Gastroesophageal sphincter (tissue), 3 donors: ENCODE results near the gene NEU1.

Experiments
- EP300 ChIP-seq: sonication (generic); formaldehyde crosslinking; IDR thresholded peaks from one replicate; pipeline ENCODE4 v1.6.1; 2017; ENCODE audit warnings: antibody characterized with exemption, mild to moderate bottlenecking
- TF ChIP-seq, protein P1 (sequence below), 4 experiments: fragments of 200-600 bp in 2 of 4; fragments of 450-650 bp in 2 of 4; sonication (generic) in 1 of 4; IDR thresholded peaks; one replicate each; pipeline ENCODE4 v1.5.1; 2017 to 2019; ENCODE audit warnings: antibody characterized with exemption in 4 of 4, mild to moderate bottlenecking in 2 of 4, moderate library complexity in 2 of 4

DNA sequence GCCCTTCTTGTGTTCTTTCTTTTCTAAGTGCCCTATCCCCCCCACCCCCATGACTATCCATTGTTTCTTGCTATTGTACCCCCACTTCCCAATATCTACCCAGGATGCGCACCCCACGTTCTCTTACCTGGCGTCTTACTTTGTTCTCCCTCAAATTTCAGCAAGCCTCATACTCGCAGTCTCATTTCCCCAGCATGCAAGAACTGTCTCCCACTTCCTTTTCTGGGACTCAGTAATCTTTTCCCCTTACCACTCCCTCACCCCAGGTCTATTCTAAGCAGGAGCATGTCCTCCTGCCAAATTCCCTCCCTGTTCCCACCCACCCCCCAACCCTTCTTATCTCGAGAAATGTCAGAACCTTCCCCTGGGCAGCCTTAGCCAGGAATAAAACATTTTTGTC is 36.6 kb upstream of the NEU1 start:
- TF ChIP-seq, protein P1, sequence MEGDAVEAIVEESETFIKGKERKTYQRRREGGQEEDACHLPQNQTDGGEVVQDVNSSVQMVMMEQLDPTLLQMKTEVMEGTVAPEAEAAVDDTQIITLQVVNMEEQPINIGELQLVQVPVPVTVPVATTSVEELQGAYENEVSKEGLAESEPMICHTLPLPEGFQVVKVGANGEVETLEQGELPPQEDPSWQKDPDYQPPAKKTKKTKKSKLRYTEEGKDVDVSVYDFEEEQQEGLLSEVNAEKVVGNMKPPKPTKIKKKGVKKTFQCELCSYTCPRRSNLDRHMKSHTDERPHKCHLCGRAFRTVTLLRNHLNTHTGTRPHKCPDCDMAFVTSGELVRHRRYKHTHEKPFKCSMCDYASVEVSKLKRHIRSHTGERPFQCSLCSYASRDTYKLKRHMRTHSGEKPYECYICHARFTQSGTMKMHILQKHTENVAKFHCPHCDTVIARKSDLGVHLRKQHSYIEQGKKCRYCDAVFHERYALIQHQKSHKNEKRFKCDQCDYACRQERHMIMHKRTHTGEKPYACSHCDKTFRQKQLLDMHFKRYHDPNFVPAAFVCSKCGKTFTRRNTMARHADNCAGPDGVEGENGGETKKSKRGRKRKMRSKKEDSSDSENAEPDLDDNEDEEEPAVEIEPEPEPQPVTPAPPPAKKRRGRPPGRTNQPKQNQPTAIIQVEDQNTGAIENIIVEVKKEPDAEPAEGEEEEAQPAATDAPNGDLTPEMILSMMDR (IDR thresholded peaks at IDR 0.05), result no peak
- no peak for TF ChIP-seq EP300
